Endothelial cell of umbilical vein (primary cell): ENCODE data around the gene FHIT. TPM values are rescaled to one million over a fixed set of nuclear protein-coding genes. Genes with fewer than 3 reads are reported as not detected.

Experiments
- BruUV-seq: library from RNA; stranded (reverse); fragments of 400-500 nt; replicated peaks from 2 replicates; lab custom pipeline; 2021; lab: Mats Ljungman, UMichigan
- CTCF ChIA-PET: fragments of 300-600, 350-600 bp; sonication (Branson Sonifier 250); formaldehyde crosslinking; loops from one replicate; lab custom pipeline; 2021; ENCODE audit warnings: antibody characterized with exemption, inconsistent platforms; lab: Charles Lee
- POLR2A ChIA-PET: fragments of 300-600, 350-600 bp; sonication (Branson Sonifier 250); formaldehyde crosslinking; loops from one replicate; lab custom pipeline; 2021; ENCODE audit warnings: antibody characterized with exemption, inconsistent platforms; lab: Charles Lee
- DNase-seq: peaks from one replicate; pipeline ENCODE4 v3.0.0-alpha.2; 2011; ENCODE audit warnings: low read depth, low spot score
- FAIRE-seq: peaks from 2 replicates; lab custom pipeline; 2011; peaks lifted over from hg19 to GRCh38; lab: Jason Lieb, UNC
- H2AFZ ChIP-seq: 2 replicates; pipeline ENCODE4 v1.6.0; 2012; ENCODE audit warnings: low read depth, low read length, control low read depth, inconsistent platforms
- H3K27ac ChIP-seq: 2 replicates; pipeline ENCODE4 v1.5.1; 2011; ENCODE audit warnings: low read depth, mild to moderate bottlenecking, control low read depth, low read length, moderate library complexity; ENCODE audit not compliant: insufficient read depth
- H3K27me3 ChIP-seq, 2 experiments: 2 replicates each; pipeline versions ENCODE4 v1.6.0 to v1.6.1; 2011; ENCODE audit warnings: low read length in 2 of 2, mixed read lengths in 1 of 2; ENCODE audit not compliant: control insufficient read depth in 2 of 2, insufficient read depth in 2 of 2
- H3K36me3 ChIP-seq, 2 experiments: 2 replicates in 1 of 2; 3 replicates in 1 of 2; pipeline ENCODE4 v1.5.1; 2011; ENCODE audit warnings: low read length in 2 of 2, mild to moderate bottlenecking in 1 of 2, moderate library complexity in 1 of 2; ENCODE audit not compliant: control insufficient read depth in 2 of 2, insufficient read depth in 2 of 2; ENCODE audit errors: extremely low read depth in 1 of 2
- H3K4me1 ChIP-seq: 3 replicates; pipeline ENCODE4 v1.5.1; 2011; ENCODE audit warnings: mild to moderate bottlenecking, low read length; ENCODE audit not compliant: control insufficient read depth, insufficient read depth; ENCODE audit errors: extremely low read depth
- H3K4me2 ChIP-seq: 2 replicates; pipeline ENCODE4 v1.6.1; 2011; ENCODE audit warnings: low read length, control low read depth, mixed read lengths; ENCODE audit not compliant: insufficient read depth
- H3K4me3 ChIP-seq, 3 experiments: fragments of 200-600 bp in 1 of 3; sonication (generic), shearing (Covaris generic) in 1 of 3; replicated peaks in 1 of 3; 2 replicates each; pipeline ENCODE4 v1.5.1; 2011 to 2016; ENCODE audit warnings: control low read depth in 3 of 3, low read length in 3 of 3, mild to moderate bottlenecking in 2 of 3, inconsistent platforms in 1 of 3, low read depth in 1 of 3, moderate library complexity in 1 of 3; ENCODE audit not compliant: insufficient read depth in 1 of 3
- H3K79me2 ChIP-seq: 2 replicates; pipeline ENCODE4 v1.6.0; 2012; ENCODE audit warnings: low read length, inconsistent platforms; ENCODE audit not compliant: control insufficient read depth, insufficient read depth
- H3K9ac ChIP-seq: replicated peaks from 2 replicates; pipeline ENCODE3; 2011; ENCODE audit warnings: low read length, control low read depth; ENCODE audit not compliant: insufficient read depth; ENCODE audit errors: extremely low read depth
- H3K9me1 ChIP-seq: replicated peaks from 3 replicates; pipeline ENCODE4 v1.6.0; 2011; ENCODE audit warnings: mild to moderate bottlenecking, low read length; ENCODE audit not compliant: control insufficient read depth, insufficient read depth; ENCODE audit errors: extremely low read depth
- H3K9me3 ChIP-seq: replicated peaks from 2 replicates; pipeline ENCODE4 v1.5.1; 2012; ENCODE audit warnings: low read length, inconsistent platforms; ENCODE audit not compliant: control insufficient read depth, insufficient read depth
- H4K20me1 ChIP-seq: replicated peaks from 2 replicates; pipeline ENCODE3; 2011; ENCODE audit warnings: mild to moderate bottlenecking, low read length; ENCODE audit not compliant: control insufficient read depth, insufficient read depth; ENCODE audit errors: extremely low read depth
- EZH2 ChIP-seq: IDR thresholded peaks from 2 replicates; pipeline ENCODE4 v1.6.1; 2012; ENCODE audit warnings: borderline replicate concordance, low read depth, mild to moderate bottlenecking, moderate library complexity, low read length, inconsistent platforms; ENCODE audit not compliant: severe bottlenecking
- FOS ChIP-seq: IDR thresholded peaks from 2 replicates; pipeline ENCODE4 v1.6.1; 2011; ENCODE audit warnings: mild to moderate bottlenecking, low read length, moderate library complexity, borderline replicate concordance; ENCODE audit not compliant: insufficient read depth
- GATA2 ChIP-seq: IDR thresholded peaks from 2 replicates; pipeline ENCODE4 v1.7.0; 2011; ENCODE audit warnings: low read depth, mild to moderate bottlenecking, moderate library complexity, mixed read lengths, low read length; ENCODE audit not compliant: insufficient read length, insufficient read depth
- JUN ChIP-seq: IDR thresholded peaks from 2 replicates; pipeline ENCODE4 v1.6.1; 2011; ENCODE audit warnings: borderline replicate concordance, low read depth; ENCODE audit not compliant: insufficient read length, insufficient read depth
- MYC ChIP-seq: IDR thresholded peaks from one replicate; pipeline ENCODE4 v1.6.1; 2011; ENCODE audit warnings: mild to moderate bottlenecking, low read depth, low read length
- POLR2A ChIP-seq: IDR thresholded peaks from 2 replicates; pipeline ENCODE4 v1.6.1; 2012; ENCODE audit warnings: low read depth, mild to moderate bottlenecking, control low read depth, low read length
- POLR2AphosphoS5 ChIP-seq: IDR thresholded peaks from 2 replicates; pipeline ENCODE4 v1.6.1; 2012; ENCODE audit warnings: low read depth, mild to moderate bottlenecking, control low read depth, low read length, moderate library complexity; ENCODE audit not compliant: insufficient read depth
- dilution Hi-C: fragments of 300-500 bp; cut with MboI; formaldehyde crosslinking; loops from one replicate; pipeline ENCODE4 v1.15.0; 2019; ENCODE audit warnings: low sequenced_read_pairs; ENCODE audit not compliant: extremely low pct_ligation_motif_present
- intact Hi-C: fragments of 100-400 bp; cut with micrococcal nuclease; formaldehyde crosslinking; loops from one replicate; pipeline ENCODE4 v1.10.0; 2022
- polyA plus RNA-seq, 4 experiments: library from polyadenylated mRNA; depleted of rRNA in 3 of 4; stranded (reverse) in 3 of 4; unstranded in 1 of 4; fragments of >200 nt; gene quantifications; 2 replicates each; pipeline versions ENCODE4 v1.2.1 to v1.2.3, GENCODE V29; 2011 to 2012; ENCODE audit warnings: missing spikeins in 1 of 4
- total RNA-seq: library from RNA; stranded (reverse); gene quantifications from 2 replicates; pipeline ENCODE4 v1.2.3, GENCODE V29; 2021
- TF ChIP-seq, protein P1 (sequence below), 2 donors: IDR thresholded peaks; 1 replicate in 1 of 2; 2 replicates in 1 of 2; pipeline ENCODE4 v1.5.1; 2011; ENCODE audit warnings: low read length in 2 of 2, mild to moderate bottlenecking in 2 of 2, moderate library complexity in 2 of 2, control low read depth in 1 of 2, inconsistent platforms in 1 of 2, low read depth in 1 of 2; ENCODE audit not compliant: insufficient read depth in 1 of 2; ENCODE audit errors: extremely low read depth in 1 of 2
- TF ChIP-seq, protein P2 (sequence below): IDR thresholded peaks from 2 replicates; pipeline ENCODE4 v1.6.1; 2011; ENCODE audit not compliant: insufficient read depth, insufficient read length

The FHIT gene
- total and polyA plus RNA-seq, 2 donors (not counting 3 experiments of a cell fraction or from before 2014, with no cell fraction given), result 0.47 to 2.2 TPM

DNA sequence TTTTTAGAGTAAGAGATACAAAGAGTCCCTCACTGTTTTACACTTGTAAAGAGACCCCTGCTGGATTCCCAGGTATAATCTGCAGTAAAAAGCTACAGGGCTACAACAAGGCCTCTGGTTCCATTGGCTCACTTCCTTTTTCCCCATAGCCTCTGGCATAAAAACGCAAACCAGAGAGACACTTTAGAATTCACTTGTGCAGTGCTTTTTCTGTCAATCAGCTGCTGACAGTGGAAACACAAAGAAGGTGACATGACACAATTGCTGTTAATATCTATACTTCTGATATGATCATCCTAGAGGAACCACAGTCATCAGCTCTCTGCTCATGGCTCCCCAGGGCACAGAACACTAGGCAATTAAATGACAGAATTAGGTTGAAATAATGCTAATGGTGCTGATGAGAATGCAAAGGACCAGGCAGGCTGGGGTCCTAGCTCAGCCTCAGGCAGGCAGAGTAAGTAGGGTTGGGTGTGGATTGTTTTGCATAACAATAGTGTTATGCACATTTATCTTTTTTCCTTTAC lies 1533.5 kb downstream of the FHIT start:
- FAIRE-seq (no peak), DNase-seq (no peak)
- POLR2A ChIA-PET, result no interaction called here
- H2AFZ ChIP-seq, result no peak overlapping the region
- no peaks in the 10 kb centered on the region for H3K9me3 ChIP-seq
- TF ChIP-seq EZH2, result no peak
- CTCF ChIA-PET, result no interaction called here
- H4K20me1 ChIP-seq, result no peaks in the 10 kb centered on the region
- H3K27ac ChIP-seq, result no peak overlapping the region
- no peaks in the 10 kb centered on the region for H3K4me1 ChIP-seq
- no peak overlapping the region for H3K4me3 ChIP-seq
- H3K9me1 ChIP-seq, result no peaks in the 10 kb centered on the region
- no TSS peak for BruUV-seq
- dilution Hi-C loops (no loop called here), intact Hi-C loops (no loop called here)
- no peaks in the 10 kb centered on the region for H3K36me3 ChIP-seq
- no peak overlapping the region for H3K9ac ChIP-seq
- H3K4me2 ChIP-seq, result no peak overlapping the region
- no peaks in the 10 kb centered on the region for H3K79me2 ChIP-seq
- no peaks in the 10 kb centered on the region for H3K27me3 ChIP-seq

DNA sequence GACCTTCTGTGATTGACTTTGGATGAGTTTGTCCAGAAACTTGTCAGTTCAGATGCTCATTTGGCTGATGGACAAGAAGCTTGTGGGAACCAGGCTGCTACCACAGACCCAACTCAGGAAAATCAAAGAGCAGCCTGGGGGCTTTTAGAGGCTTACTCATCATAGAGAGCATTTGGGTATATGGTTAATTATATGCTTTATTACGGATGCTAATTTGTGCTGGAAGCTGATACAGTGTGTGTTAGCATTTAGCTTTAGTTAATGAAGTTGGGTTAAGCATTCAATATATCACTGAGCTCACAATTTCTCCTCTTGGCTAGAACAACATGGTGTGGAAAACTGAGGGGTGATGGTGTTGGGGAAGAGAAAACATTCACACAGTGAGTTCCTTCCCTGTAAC lies 1537.2 kb downstream of the FHIT start:
- CTCF ChIA-PET, result no interaction called here
- POLR2A ChIA-PET, result no interaction called here
- no peaks in the 10 kb centered on the region for H3K27me3 ChIP-seq
- no peaks in the 10 kb centered on the region for H3K9me1 ChIP-seq
- FAIRE-seq, result no peak
- no peak overlapping the region for H3K9ac ChIP-seq
- H3K4me3 ChIP-seq, result no peak overlapping the region
- no peak overlapping the region for H3K4me2 ChIP-seq
- no peaks in the 10 kb centered on the region for H3K4me1 ChIP-seq
- no peak for DNase-seq
- H3K27ac ChIP-seq, result no peak overlapping the region
- no peak for TF ChIP-seq POLR2A
- TF ChIP-seq POLR2AphosphoS5, result no peak
- no peak for TF ChIP-seq JUN
- no peak for TF ChIP-seq GATA2
- TF ChIP-seq MYC, result no peak
- TF ChIP-seq, protein P1, sequence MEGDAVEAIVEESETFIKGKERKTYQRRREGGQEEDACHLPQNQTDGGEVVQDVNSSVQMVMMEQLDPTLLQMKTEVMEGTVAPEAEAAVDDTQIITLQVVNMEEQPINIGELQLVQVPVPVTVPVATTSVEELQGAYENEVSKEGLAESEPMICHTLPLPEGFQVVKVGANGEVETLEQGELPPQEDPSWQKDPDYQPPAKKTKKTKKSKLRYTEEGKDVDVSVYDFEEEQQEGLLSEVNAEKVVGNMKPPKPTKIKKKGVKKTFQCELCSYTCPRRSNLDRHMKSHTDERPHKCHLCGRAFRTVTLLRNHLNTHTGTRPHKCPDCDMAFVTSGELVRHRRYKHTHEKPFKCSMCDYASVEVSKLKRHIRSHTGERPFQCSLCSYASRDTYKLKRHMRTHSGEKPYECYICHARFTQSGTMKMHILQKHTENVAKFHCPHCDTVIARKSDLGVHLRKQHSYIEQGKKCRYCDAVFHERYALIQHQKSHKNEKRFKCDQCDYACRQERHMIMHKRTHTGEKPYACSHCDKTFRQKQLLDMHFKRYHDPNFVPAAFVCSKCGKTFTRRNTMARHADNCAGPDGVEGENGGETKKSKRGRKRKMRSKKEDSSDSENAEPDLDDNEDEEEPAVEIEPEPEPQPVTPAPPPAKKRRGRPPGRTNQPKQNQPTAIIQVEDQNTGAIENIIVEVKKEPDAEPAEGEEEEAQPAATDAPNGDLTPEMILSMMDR (IDR thresholded peaks at IDR 0.05; ENCODE audit: extremely low read depth in 1 of 2, insufficient read depth in 1 of 2, low read depth in 1 of 2, low read length in 2 of 2), result no peak
- no peak for TF ChIP-seq FOS
- TF ChIP-seq EZH2, result no peak
- TF ChIP-seq, protein P2, sequence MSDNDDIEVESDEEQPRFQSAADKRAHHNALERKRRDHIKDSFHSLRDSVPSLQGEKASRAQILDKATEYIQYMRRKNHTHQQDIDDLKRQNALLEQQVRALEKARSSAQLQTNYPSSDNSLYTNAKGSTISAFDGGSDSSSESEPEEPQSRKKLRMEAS, result no peak
- no peaks in the 10 kb centered on the region for H3K79me2 ChIP-seq
- BruUV-seq, result no TSS peak
- dilution Hi-C loops (no loop called here), intact Hi-C loops (no loop called here)
- no peak overlapping the region for H2AFZ ChIP-seq
- H4K20me1 ChIP-seq, result no peaks in the 10 kb centered on the region
- H3K9me3 ChIP-seq, result no peaks in the 10 kb centered on the region
- no peaks in the 10 kb centered on the region for H3K36me3 ChIP-seq
